Keratinocyte (primary cell): Measurements from ENCODE around the gene CSK. TPM values are rescaled to one million over a fixed set of nuclear protein-coding genes. Genes with fewer than 3 reads are reported as not detected.

ENCODE experiments used
- DNase-seq: peaks from one replicate; pipeline ENCODE4 v3.0.0-alpha.2; 2011; ENCODE audit warnings: low read depth, missing footprints, low spot score
- FAIRE-seq: peaks from 2 replicates; lab custom pipeline; 2011; peaks lifted over from hg19 to GRCh38; lab: Jason Lieb, UNC
- H2AFZ ChIP-seq: 2 replicates; pipeline ENCODE4 v1.6.0; 2012; ENCODE audit warnings: low read length, control low read depth, inconsistent platforms; ENCODE audit not compliant: control insufficient read depth
- H3K27ac ChIP-seq: 2 replicates; pipeline ENCODE4 v1.5.1; 2011; ENCODE audit warnings: low read length; ENCODE audit not compliant: control insufficient read depth, insufficient read depth
- H3K27me3 ChIP-seq: 3 replicates; pipeline ENCODE4 v1.6.0; 2011; ENCODE audit warnings: low read length; ENCODE audit not compliant: control insufficient read depth, insufficient read depth; ENCODE audit errors: extremely low read depth
- H3K36me3 ChIP-seq, 2 experiments: 2 replicates in 1 of 2; 3 replicates in 1 of 2; pipeline ENCODE4 v1.5.1; 2011; ENCODE audit warnings: low read length in 2 of 2, mild to moderate bottlenecking in 1 of 2; ENCODE audit not compliant: control insufficient read depth in 2 of 2, insufficient read depth in 2 of 2; ENCODE audit errors: extremely low read depth in 1 of 2
- H3K4me1 ChIP-seq: 3 replicates; pipeline ENCODE4 v1.5.1; 2011; ENCODE audit warnings: low read length; ENCODE audit not compliant: control insufficient read depth, insufficient read depth; ENCODE audit errors: extremely low read depth
- H3K4me2 ChIP-seq: 3 replicates; pipeline ENCODE4 v1.6.0; 2011; ENCODE audit warnings: low read depth, low read length; ENCODE audit not compliant: control insufficient read depth, insufficient read depth; ENCODE audit errors: extremely low read depth
- H3K4me3 ChIP-seq, 3 experiments: fragments of 200-600 bp in 1 of 3; sonication (generic) in 1 of 3; 2 replicates in 2 of 3; 3 replicates in 1 of 3; pipeline ENCODE4 v1.5.1; 2011 to 2016; ENCODE audit warnings: low read length in 3 of 3, mild to moderate bottlenecking in 3 of 3, control low read depth in 2 of 3, inconsistent platforms in 1 of 3, low read depth in 1 of 3, mixed read lengths in 1 of 3, mixed run types in 1 of 3, moderate library complexity in 1 of 3; ENCODE audit not compliant: control insufficient read depth in 2 of 3, insufficient read depth in 2 of 3; ENCODE audit errors: extremely low read depth in 1 of 3
- H3K79me2 ChIP-seq: 2 replicates; pipeline ENCODE4 v1.6.0; 2012; ENCODE audit warnings: low read length; ENCODE audit not compliant: control insufficient read depth, insufficient read depth
- H3K9ac ChIP-seq: 3 replicates; pipeline ENCODE4 v1.6.0; 2011; ENCODE audit warnings: low read length; ENCODE audit not compliant: control insufficient read depth, insufficient read depth; ENCODE audit errors: extremely low read depth
- H3K9me1 ChIP-seq: 3 replicates; pipeline ENCODE4 v1.6.0; 2011; ENCODE audit warnings: low read length; ENCODE audit not compliant: control insufficient read depth, insufficient read depth; ENCODE audit errors: extremely low read depth
- H3K9me3 ChIP-seq: 2 replicates; pipeline ENCODE4 v1.5.1; 2012; ENCODE audit warnings: low read depth, low read length; ENCODE audit not compliant: control insufficient read depth
- H4K20me1 ChIP-seq: 3 replicates; pipeline ENCODE4 v1.6.0; 2011; ENCODE audit warnings: low read length; ENCODE audit not compliant: control insufficient read depth, insufficient read depth; ENCODE audit errors: extremely low read depth
- CTCF ChIP-seq, 3 experiments: IDR thresholded peaks in 1 of 3; conservative IDR thresholded peaks in 1 of 3; optimal IDR thresholded peaks in 1 of 3; 2 replicates in 2 of 3; 3 replicates in 1 of 3; pipeline versions ENCODE3 to v1.5.1; 2011; ENCODE audit warnings: low read length in 3 of 3, mild to moderate bottlenecking in 3 of 3, moderate library complexity in 2 of 3, control low read depth in 1 of 3, inconsistent platforms in 1 of 3; ENCODE audit not compliant: insufficient read depth in 2 of 3; ENCODE audit errors: extremely low read depth in 1 of 3
- EZH2 ChIP-seq: IDR thresholded peaks from one replicate; pipeline ENCODE4 v1.6.1; 2012; ENCODE audit warnings: inconsistent platforms, mild to moderate bottlenecking, low read length, moderate library complexity
- dilution Hi-C: fragments of 300-500 bp; cut with MboI; formaldehyde crosslinking; loops from one replicate; pipeline ENCODE4 v1.7.0; 2020; ENCODE audit warnings: low sequenced_read_pairs; ENCODE audit not compliant: extremely low pct_ligation_motif_present
- polyA plus RNA-seq, 5 experiments: library from polyadenylated mRNA; depleted of rRNA in 3 of 5; stranded (reverse) in 3 of 5; stranded (forward) in 1 of 5; unstranded in 1 of 5; fragments of >200 nt; gene quantifications; 1 replicate in 1 of 5; 2 replicates in 3 of 5; 3 replicates in 1 of 5; pipeline versions ENCODE4 v1.2.1 to v1.2.3, GENCODE V29; 2011 to 2012; ENCODE audit warnings: missing spikeins in 2 of 5, low read depth in 1 of 5, low replicate concordance in 1 of 5

CSK gene
- polyA plus RNA-seq, 1 donor (not counting 4 experiments of a cell fraction or from before 2014, with no cell fraction given): 17.2 TPM

- no peak for DNase-seq
- H3K9ac ChIP-seq: peak overlapping the region; percentile 81
- no peaks in the 10 kb centered on the region for H4K20me1 ChIP-seq
- H3K27ac ChIP-seq: peak overlapping the region; percentile 77
- H3K4me3 ChIP-seq: peak overlapping the region; percentile 35 to 87 (median 77)
- FAIRE-seq: no peak
- dilution Hi-C loops: no loop called here
- H3K27me3 ChIP-seq: no peaks in the 10 kb centered on the region
- TF ChIP-seq EZH2 (no peak), CTCF (optimal IDR thresholded peaks at IDR 0.05 in 1 of 3, IDR thresholded peaks at IDR 0.05 in 1 of 3, conservative IDR thresholded peaks at IDR 0.05 in 1 of 3; ENCODE audit: extremely low read depth in 1 of 3, insufficient read depth in 2 of 3, low read length in 3 of 3) (no peak)
- H3K4me1 ChIP-seq: peaks cover 14% of the 10 kb centered on the region
- H3K36me3 ChIP-seq: peaks cover 4 to 18% of the 10 kb centered on the region in 2 experiments
- H3K9me1 ChIP-seq: no peaks in the 10 kb centered on the region
- peak overlapping the region; percentile 87 for H3K4me2 ChIP-seq
- H2AFZ ChIP-seq: peak overlapping the region; percentile 40
- no peaks in the 10 kb centered on the region for H3K9me3 ChIP-seq
- H3K79me2 ChIP-seq: no peaks in the 10 kb centered on the region
These were observed 61.6 kb downstream of the CSK start for GRCh38 chr15:74843445-74843828.

GRCh38 chr15:74843891-74844299 lies 62.0 kb downstream of the CSK start:
- no peak for DNase-seq
- H3K9ac ChIP-seq: peak overlapping the region; percentile 81
- no peak for FAIRE-seq
- no peak overlapping the region for H2AFZ ChIP-seq
- no peak overlapping the region for H3K4me3 ChIP-seq
- H3K36me3 ChIP-seq: peaks cover 0 to 19% of the 10 kb centered on the region in 2 experiments
- no peaks in the 10 kb centered on the region for H3K79me2 ChIP-seq
- H4K20me1 ChIP-seq: no peaks in the 10 kb centered on the region
- H3K9me3 ChIP-seq: no peaks in the 10 kb centered on the region
- H3K27ac ChIP-seq: no peak overlapping the region
- no peaks in the 10 kb centered on the region for H3K27me3 ChIP-seq
- peak overlapping the region; percentile 87 for H3K4me2 ChIP-seq
- H3K9me1 ChIP-seq: no peaks in the 10 kb centered on the region
- H3K4me1 ChIP-seq: peaks cover 14% of the 10 kb centered on the region
- no peak for TF ChIP-seq EZH2
- TF ChIP-seq CTCF (optimal IDR thresholded peaks at IDR 0.05 in 1 of 3, IDR thresholded peaks at IDR 0.05 in 1 of 3, conservative IDR thresholded peaks at IDR 0.05 in 1 of 3; ENCODE audit: extremely low read depth in 1 of 3, insufficient read depth in 2 of 3, low read length in 3 of 3): no peak
- dilution Hi-C loops: no loop called here
